HG02588 (cell line): ENCODE data around the gene DPY19L2.
"Not testable (repeated sequence)": the region's sequence is repeated elsewhere in the genome, so short reads cannot be mapped to it uniquely, and the experiment has no call there.

Source experiments
- ATAC-seq: cut with Tn5 transposase; IDR thresholded peaks from one replicate; pipeline ENCODE4 v1.9.1; 2021; ENCODE audit warnings: mild to moderate bottlenecking, moderate library complexity; ENCODE audit not compliant: unreplicated experiment

DPY19L2 gene

GRCh38 chr12:63545298-63545916 lies 122.9 kb downstream of the DPY19L2 start:
- ATAC-seq, result not testable (repeated sequence)

DNA sequence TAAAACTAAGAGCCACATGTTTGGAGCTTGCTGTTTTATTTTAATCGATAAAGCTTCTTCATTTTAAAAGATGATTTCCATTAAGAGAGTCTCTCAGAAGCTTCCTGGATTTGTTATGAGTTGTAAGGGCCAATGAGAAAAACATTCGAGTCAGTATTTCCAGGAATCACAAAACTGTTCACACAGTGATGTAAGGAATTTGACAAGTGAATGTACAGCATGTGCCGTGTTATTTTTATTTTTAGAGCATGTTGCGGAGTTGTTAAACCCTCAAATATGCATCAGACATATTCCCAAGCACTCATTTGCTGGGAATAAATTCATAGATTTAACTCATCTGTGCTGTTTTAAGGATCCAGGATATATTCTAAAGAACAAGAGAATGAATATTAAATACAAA lies 129.6 kb downstream of the DPY19L2 start:
- not testable (repeated sequence) for ATAC-seq

DNA sequence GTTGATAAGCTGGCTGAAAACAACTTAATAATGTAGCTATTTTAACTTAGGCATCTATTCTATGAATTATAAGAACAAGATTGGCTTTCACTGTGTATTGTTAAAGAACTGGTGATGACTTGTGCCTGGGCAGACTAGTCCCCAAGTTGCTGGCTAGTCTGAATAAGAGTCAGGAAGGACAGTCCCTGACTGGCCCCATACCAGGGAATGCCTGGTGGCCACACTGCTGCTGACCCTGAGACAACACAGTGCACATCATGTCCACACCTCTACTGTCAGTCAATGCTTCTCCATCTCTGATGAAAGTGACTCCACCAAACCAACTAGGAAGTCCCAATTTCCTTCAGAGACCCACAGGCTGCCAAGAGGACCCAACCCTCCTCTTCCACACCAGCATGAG lies 130.5 kb downstream of the DPY19L2 start:
- ATAC-seq, result not testable (repeated sequence)

DNA sequence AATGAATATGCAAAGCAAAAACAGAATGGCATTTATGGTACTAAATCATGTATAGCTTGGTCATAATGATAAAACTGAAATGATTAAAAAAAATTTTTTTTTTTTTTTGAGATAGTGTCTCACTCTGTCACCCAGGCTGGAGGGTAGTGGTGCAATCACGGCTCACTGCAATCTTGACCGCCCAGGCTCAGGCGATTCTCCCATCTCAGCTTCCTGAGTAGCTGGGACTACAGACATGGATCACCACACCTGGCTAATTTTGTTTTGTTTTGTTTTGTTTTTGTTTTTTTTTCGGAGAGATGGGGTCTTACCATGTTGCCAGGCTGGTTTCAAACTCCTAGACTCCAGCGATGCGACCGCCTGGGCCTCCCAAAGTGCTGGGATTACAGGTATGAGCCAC lies 138.7 kb downstream of the DPY19L2 start:
- not testable (repeated sequence) for ATAC-seq

GRCh38 chr12:63525831-63526230 lies 142.5 kb downstream of the DPY19L2 start:
- ATAC-seq, result no peak

- no peak for ATAC-seq
Observed at GRCh38 chr12:63521706-63522105, 146.6 kb downstream of the DPY19L2 start.
